Muscle layer of duodenum (tissue), 2 donors: ENCODE results near the gene TBX15.

Experiments used
- H3K27ac ChIP-seq: one replicate; pipeline ENCODE4 v1.7.0; 2013; ENCODE audit warnings: mild to moderate bottlenecking, low read length
- H3K27me3 ChIP-seq: one replicate; pipeline ENCODE4 v1.7.0; 2013; ENCODE audit warnings: low read depth, mild to moderate bottlenecking, control low read depth, low read length
- H3K36me3 ChIP-seq, 2 donors: one replicate each; pipeline ENCODE4 v1.7.0; 2013; ENCODE audit warnings: low read length in 2 of 2, control low read depth in 1 of 2, mild to moderate bottlenecking in 1 of 2; ENCODE audit not compliant: insufficient read depth in 2 of 2, control insufficient read depth in 1 of 2
- H3K4me1 ChIP-seq, 2 donors: one replicate each; pipeline ENCODE4 v1.7.0; 2013; ENCODE audit warnings: low read length in 2 of 2, mild to moderate bottlenecking in 2 of 2, control low read depth in 1 of 2, moderate library complexity in 1 of 2; ENCODE audit not compliant: insufficient read depth in 2 of 2, control insufficient read depth in 1 of 2
- H3K4me3 ChIP-seq, 2 donors: one replicate each; pipeline ENCODE4 v1.7.0; 2013; ENCODE audit warnings: low read length in 2 of 2, low read depth in 1 of 2, mild to moderate bottlenecking in 1 of 2
- H3K9me3 ChIP-seq, 2 donors: one replicate each; pipeline ENCODE4 v1.7.0; 2013; ENCODE audit warnings: low read length in 2 of 2, control low read depth in 1 of 2, mild to moderate bottlenecking in 1 of 2; ENCODE audit not compliant: control insufficient read depth in 1 of 2
- donor health status: healthy.

Gene TBX15

DNA sequence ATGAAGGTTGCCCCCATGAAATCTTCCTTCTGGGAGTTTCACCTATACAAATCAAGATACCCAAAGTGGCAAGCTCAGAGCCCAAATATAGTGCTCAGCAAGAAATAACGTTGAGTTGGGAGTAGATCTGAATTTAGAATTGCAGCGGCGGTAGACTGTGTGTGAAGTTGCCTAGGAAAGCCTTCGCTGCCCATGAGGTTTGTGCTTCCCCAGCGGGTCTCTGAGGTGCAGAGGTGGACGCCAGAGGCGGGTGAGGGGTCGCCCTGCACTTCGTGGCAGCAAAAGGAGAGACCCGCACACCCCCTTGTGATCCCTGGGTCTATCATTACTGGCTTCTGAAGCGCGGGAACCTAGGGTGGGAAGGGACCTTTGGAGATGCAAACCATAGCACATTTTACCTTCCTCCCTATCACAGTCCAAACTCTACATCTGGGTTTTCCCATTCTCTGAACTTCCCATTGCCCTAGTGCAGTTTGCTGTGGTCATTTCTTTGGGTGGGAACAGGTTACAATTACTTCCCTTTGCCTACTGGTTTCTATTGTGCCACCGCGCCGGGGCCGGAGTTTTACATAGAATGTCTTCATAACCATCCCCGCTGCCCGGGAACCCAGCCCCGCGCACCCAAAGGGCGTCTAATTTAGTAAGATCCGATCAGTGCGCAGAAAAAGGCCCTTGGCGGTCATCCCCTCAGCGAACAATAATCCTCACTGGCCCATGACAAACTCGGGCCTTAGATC lies 5.2 kb downstream of the TBX15 start:
- H3K27ac ChIP-seq: no peak overlapping the region
- H3K9me3 ChIP-seq: peaks cover 0 to 3% of the 10 kb centered on the region in 2 donors
- H3K4me3 ChIP-seq: no peak overlapping the region
- H3K4me1 ChIP-seq: peaks cover 0 to 51% of the 10 kb centered on the region in 2 donors
- no peaks in the 10 kb centered on the region for H3K36me3 ChIP-seq
- H3K27me3 ChIP-seq: peaks cover 90% of the 10 kb centered on the region

- Histone ChIP-seq H3K27me3 (peaks cover 85% of the 10 kb centered on the region), H3K4me3 (no peak overlapping the region), H3K36me3 (no peaks in the 10 kb centered on the region), H3K9me3 (peaks cover 0 to 3% of the 10 kb centered on the region in 2 donors), H3K4me1 (peaks cover 0 to 44% of the 10 kb centered on the region in 2 donors), H3K27ac (no peak overlapping the region)
Observed at GRCh38 chr1:118982266-118982665, 5.9 kb downstream of the TBX15 start.

DNA sequence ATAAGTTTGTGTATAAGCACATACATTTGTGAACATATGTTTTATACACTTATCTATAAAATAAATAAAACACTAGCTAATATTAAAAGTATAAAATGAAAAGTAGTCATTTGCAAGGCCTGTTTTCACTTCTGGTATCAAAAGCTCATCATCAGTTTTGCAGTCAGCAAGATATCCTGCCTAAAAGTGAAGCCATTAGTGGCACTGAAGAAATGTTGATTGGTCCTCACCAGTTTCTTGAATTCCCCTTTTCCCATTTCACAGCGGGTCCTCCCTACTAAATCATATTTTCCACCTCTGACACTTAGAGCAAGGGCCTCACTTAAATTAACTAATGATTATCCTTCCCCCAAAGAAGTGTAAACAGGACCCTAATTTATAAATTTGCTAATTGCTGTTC lies 6.7 kb downstream of the TBX15 start:
- no peak overlapping the region for H3K4me3 ChIP-seq
- no peak overlapping the region for H3K27ac ChIP-seq
- peaks cover 0 to 3% of the 10 kb centered on the region in 2 donors for H3K9me3 ChIP-seq
- H3K4me1 ChIP-seq: peaks cover 0 to 35% of the 10 kb centered on the region in 2 donors
- H3K27me3 ChIP-seq: peaks cover 83% of the 10 kb centered on the region
- no peaks in the 10 kb centered on the region for H3K36me3 ChIP-seq

GRCh38 chr1:118979754-118980575 lies 8.2 kb downstream of the TBX15 start:
- H3K4me3 ChIP-seq: peak overlapping the region in 1 of 2 donors; percentile 5

GRCh38 chr1:118978914-118979701 lies 9.0 kb downstream of the TBX15 start:
- Histone ChIP-seq H3K4me1 (peaks cover 0 to 19% of the 10 kb centered on the region in 2 donors), H3K27ac (no peak overlapping the region), H3K27me3 (peaks cover 71% of the 10 kb centered on the region), H3K36me3 (no peaks in the 10 kb centered on the region), H3K4me3 (peak overlapping the region; percentile 5 to 47), H3K9me3 (no peaks in the 10 kb centered on the region)

More at GRCh38 chr1:118979754-118980575, 8.2 kb downstream of the TBX15 start:
- H3K27me3 ChIP-seq: peaks cover 71% of the 10 kb centered on the region
- no peaks in the 10 kb centered on the region for H3K9me3 ChIP-seq
- H3K4me1 ChIP-seq: peaks cover 0 to 27% of the 10 kb centered on the region in 2 donors
- H3K27ac ChIP-seq: no peak overlapping the region
- no peaks in the 10 kb centered on the region for H3K36me3 ChIP-seq

GRCh38 chr1:118977600-118977999 lies 10.5 kb downstream of the TBX15 start:
- Histone ChIP-seq H3K4me1 (peaks cover 0 to 10% of the 10 kb centered on the region in 2 donors), H3K27ac (no peak overlapping the region), H3K9me3 (no peaks in the 10 kb centered on the region), H3K4me3 (no peak overlapping the region), H3K36me3 (no peaks in the 10 kb centered on the region), H3K27me3 (peaks cover 59% of the 10 kb centered on the region)

DNA sequence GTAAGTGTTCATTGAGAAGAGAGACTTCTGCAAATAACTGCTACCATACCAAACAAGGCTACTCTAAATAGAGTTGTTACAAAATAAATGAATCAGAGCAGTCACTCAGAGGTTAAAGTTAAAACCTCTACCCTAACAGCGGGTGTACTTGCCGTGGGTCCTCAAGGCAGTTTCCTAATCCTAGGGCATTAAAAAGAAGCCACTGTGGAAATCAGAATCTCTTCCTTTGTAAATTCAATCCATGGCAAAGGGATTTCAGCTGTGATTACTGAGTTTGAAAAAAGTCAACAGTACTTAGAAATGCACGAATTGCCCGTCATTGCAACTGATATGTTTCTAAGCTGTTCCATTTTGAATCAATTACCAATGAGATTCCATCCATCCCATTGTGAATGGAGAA lies 13.5 kb downstream of the TBX15 start:
- H3K4me1 ChIP-seq: peaks cover 0 to 5% of the 10 kb centered on the region in 2 donors
- no peak overlapping the region for H3K4me3 ChIP-seq
- H3K27me3 ChIP-seq: peaks cover 36% of the 10 kb centered on the region
- no peaks in the 10 kb centered on the region for H3K9me3 ChIP-seq
- no peak overlapping the region for H3K27ac ChIP-seq
- no peaks in the 10 kb centered on the region for H3K36me3 ChIP-seq

DNA sequence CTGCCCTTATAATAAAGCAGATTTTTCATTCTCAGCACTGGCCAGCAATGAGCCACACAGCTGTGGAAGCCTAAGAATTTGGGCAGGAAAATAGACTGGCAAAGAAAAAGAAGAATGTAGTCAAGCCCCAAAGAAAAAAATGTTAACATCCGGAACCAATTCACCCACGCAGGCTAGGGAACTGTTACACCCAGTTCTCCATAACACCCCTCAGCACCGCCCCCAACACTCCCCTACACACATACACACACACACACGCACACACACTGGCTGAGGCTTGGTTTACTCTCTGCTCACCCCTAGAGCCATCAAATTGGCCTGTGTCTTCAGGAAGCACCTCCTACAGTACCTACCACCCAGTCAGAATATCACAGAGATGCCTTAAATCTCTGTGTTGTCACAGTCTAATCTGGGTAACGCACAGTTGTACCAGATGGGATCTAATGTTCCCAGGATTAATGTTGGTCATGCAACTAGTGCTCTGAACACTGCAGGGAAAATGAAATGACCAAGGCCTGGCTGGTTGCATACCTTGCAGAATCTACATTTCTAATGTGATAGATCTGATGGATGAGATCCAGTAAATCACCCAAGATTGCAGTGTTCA lies 14.5 kb downstream of the TBX15 start:
- no peaks in the 10 kb centered on the region for H3K36me3 ChIP-seq
- H3K27me3 ChIP-seq: peaks cover 26% of the 10 kb centered on the region
- no peaks in the 10 kb centered on the region for H3K9me3 ChIP-seq
- no peak overlapping the region for H3K4me3 ChIP-seq
- no peaks in the 10 kb centered on the region for H3K4me1 ChIP-seq
- H3K27ac ChIP-seq: no peak overlapping the region

GRCh38 chr1:118973032-118973431 lies 15.1 kb downstream of the TBX15 start:
- H3K9me3 ChIP-seq: no peaks in the 10 kb centered on the region
- no peaks in the 10 kb centered on the region for H3K36me3 ChIP-seq
- H3K4me3 ChIP-seq: no peak overlapping the region
- H3K27ac ChIP-seq: no peak overlapping the region
- H3K4me1 ChIP-seq: no peaks in the 10 kb centered on the region
- peaks cover 21% of the 10 kb centered on the region for H3K27me3 ChIP-seq

DNA sequence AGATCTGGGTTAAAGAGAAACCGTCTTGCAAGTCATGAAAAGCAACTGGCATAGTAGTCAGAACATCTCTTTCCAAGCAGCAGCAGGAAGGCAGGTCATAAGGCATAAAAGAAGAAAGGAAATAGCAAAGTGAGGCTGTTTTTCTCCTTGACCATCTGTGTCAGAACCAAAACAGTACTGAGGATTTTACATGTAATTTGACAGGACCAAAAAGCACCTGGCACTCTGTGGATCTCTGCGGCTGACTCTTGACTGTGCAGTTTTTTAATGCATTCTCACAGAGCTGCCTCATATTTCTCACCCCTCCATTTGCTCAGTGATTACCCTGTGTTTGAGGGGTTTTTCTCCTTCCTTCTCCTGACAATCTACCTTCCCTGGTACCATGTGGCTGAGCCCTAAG lies 17.7 kb downstream of the TBX15 start:
- peaks cover 12% of the 10 kb centered on the region for H3K27me3 ChIP-seq

More for the DNA sequence above, 17.7 kb downstream of the TBX15 start:
- no peaks in the 10 kb centered on the region for H3K9me3 ChIP-seq
- no peak overlapping the region for H3K27ac ChIP-seq
- no peak overlapping the region for H3K4me3 ChIP-seq
- no peaks in the 10 kb centered on the region for H3K4me1 ChIP-seq
- H3K36me3 ChIP-seq: no peaks in the 10 kb centered on the region
